OCI-LY1 (cell line): Measurements from ENCODE around the gene SERP1.

Experiments
- H2AFZ ChIP-seq: fragments of 200-600 bp; sonication (generic), shearing (Covaris generic); 2 replicates; pipeline ENCODE4 v1.6.0; 2014; ENCODE audit warnings: antibody characterized with exemption, mild to moderate bottlenecking, low read length
- H3F3A ChIP-seq: fragments of 200-600 bp; sonication (generic), shearing (Covaris generic); 2 replicates; pipeline ENCODE4 v1.6.0; 2014; ENCODE audit warnings: mild to moderate bottlenecking, antibody characterized with exemption, low read length, moderate library complexity; ENCODE audit not compliant: insufficient read depth
- H3K27ac ChIP-seq: fragments of 200-600 bp; sonication (generic); 2 replicates; pipeline ENCODE4 v1.5.1; 2014; ENCODE audit warnings: low read length, mixed run types, mild to moderate bottlenecking, low read depth; ENCODE audit not compliant: poor library complexity, severe bottlenecking
- H3K27me3 ChIP-seq: fragments of 200-600 bp; sonication (generic); 2 replicates; pipeline ENCODE4 v1.6.0; 2014; ENCODE audit warnings: antibody characterized with exemption, mild to moderate bottlenecking, low read length, moderate library complexity; ENCODE audit not compliant: insufficient read depth
- H3K36me3 ChIP-seq: fragments of 200-600 bp; sonication (generic); 2 replicates; pipeline ENCODE4 v1.6.1; 2014; ENCODE audit warnings: mild to moderate bottlenecking, antibody characterized with exemption, low read length, moderate library complexity, mixed read lengths; ENCODE audit not compliant: insufficient read depth
- H3K4me1 ChIP-seq: fragments of 200-600 bp; sonication (generic); 2 replicates; pipeline ENCODE4 v1.5.1; 2014; ENCODE audit warnings: mild to moderate bottlenecking, low read length, moderate library complexity; ENCODE audit not compliant: insufficient read depth, severe bottlenecking
- H3K4me2 ChIP-seq: fragments of 200-600 bp; sonication (generic), shearing (Covaris generic); 2 replicates; pipeline ENCODE4 v1.6.1; 2014; ENCODE audit warnings: low read length
- H3K4me3 ChIP-seq: fragments of 200-600 bp; sonication (generic); 2 replicates; pipeline ENCODE4 v1.5.1; 2014; ENCODE audit warnings: low read length, low read depth, mild to moderate bottlenecking, mixed read lengths; ENCODE audit not compliant: poor library complexity, severe bottlenecking
- H3K79me2 ChIP-seq: fragments of 200-600 bp; shearing (Covaris generic); 2 replicates; pipeline ENCODE4 v1.6.1; 2016; ENCODE audit warnings: mixed run types, low read length, mixed read lengths; ENCODE audit not compliant: insufficient read depth
- H3K9ac ChIP-seq: fragments of 200-600 bp; sonication (generic), shearing (Covaris generic); 2 replicates; pipeline ENCODE4 v1.6.1; 2014; ENCODE audit warnings: mild to moderate bottlenecking, low read length, mixed read lengths
- H3K9me2 ChIP-seq: fragments of 200-600 bp; sonication (generic), shearing (Covaris generic); 2 replicates; pipeline ENCODE4 v1.6.1; 2014; ENCODE audit warnings: low read depth, mild to moderate bottlenecking, low read length, mixed read lengths
- H3K9me3 ChIP-seq: fragments of 200-600 bp; shearing (Covaris generic); 2 replicates; pipeline ENCODE4 v1.6.1; 2014; ENCODE audit warnings: low read length, mixed read lengths
- H4K20me1 ChIP-seq: fragments of 200-600 bp; sonication (generic), shearing (Covaris generic); 2 replicates; pipeline ENCODE4 v1.6.0; 2016; ENCODE audit warnings: mild to moderate bottlenecking, low read length; ENCODE audit not compliant: insufficient read depth
- EZH2 ChIP-seq: fragments of 200-600 bp; sonication (generic), shearing (Covaris generic); IDR thresholded peaks from 2 replicates; pipeline ENCODE4 v1.8.0; 2017; ENCODE audit warnings: borderline replicate concordance, mixed run types, mild to moderate bottlenecking, antibody characterized with exemption, low read length, moderate library complexity, mixed read lengths
- TF ChIP-seq, protein P1 (sequence below): fragments of 200-600 bp; sonication (generic), shearing (Covaris generic); IDR thresholded peaks from 2 replicates; pipeline ENCODE4 v1.5.1; 2017; ENCODE audit warnings: mild to moderate bottlenecking, antibody characterized with exemption, low read length, moderate library complexity, mixed read lengths

The SERP1 gene

GRCh38 chr3:150515210-150515609 is 31.1 kb downstream of the SERP1 start:
- no peak overlapping the region for H2AFZ ChIP-seq
- H3K9me2 ChIP-seq: no peaks in the 10 kb centered on the region

GRCh38 chr3:150511122-150511821 is 35.0 kb downstream of the SERP1 start:
- Histone ChIP-seq H3K9ac (no peak overlapping the region), H3K27ac (no peak overlapping the region), H4K20me1 (no peaks in the 10 kb centered on the region), H3K36me3 (no peaks in the 10 kb centered on the region), H3K9me3 (no peaks in the 10 kb centered on the region), H3K4me1 (no peaks in the 10 kb centered on the region), H3K4me2 (no peak overlapping the region), H3K4me3 (no peak overlapping the region), H3K79me2 (no peaks in the 10 kb centered on the region), H3K27me3 (no peaks in the 10 kb centered on the region), H3F3A (no peaks in the 10 kb centered on the region), H2AFZ (no peak overlapping the region), H3K9me2 (no peaks in the 10 kb centered on the region)
- TF ChIP-seq, protein P1, sequence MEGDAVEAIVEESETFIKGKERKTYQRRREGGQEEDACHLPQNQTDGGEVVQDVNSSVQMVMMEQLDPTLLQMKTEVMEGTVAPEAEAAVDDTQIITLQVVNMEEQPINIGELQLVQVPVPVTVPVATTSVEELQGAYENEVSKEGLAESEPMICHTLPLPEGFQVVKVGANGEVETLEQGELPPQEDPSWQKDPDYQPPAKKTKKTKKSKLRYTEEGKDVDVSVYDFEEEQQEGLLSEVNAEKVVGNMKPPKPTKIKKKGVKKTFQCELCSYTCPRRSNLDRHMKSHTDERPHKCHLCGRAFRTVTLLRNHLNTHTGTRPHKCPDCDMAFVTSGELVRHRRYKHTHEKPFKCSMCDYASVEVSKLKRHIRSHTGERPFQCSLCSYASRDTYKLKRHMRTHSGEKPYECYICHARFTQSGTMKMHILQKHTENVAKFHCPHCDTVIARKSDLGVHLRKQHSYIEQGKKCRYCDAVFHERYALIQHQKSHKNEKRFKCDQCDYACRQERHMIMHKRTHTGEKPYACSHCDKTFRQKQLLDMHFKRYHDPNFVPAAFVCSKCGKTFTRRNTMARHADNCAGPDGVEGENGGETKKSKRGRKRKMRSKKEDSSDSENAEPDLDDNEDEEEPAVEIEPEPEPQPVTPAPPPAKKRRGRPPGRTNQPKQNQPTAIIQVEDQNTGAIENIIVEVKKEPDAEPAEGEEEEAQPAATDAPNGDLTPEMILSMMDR: no peak
- no peak for TF ChIP-seq EZH2

More at GRCh38 chr3:150515210-150515609, 31.1 kb downstream of the SERP1 start:
- Histone ChIP-seq H3K9ac (no peak overlapping the region), H3K27me3 (no peaks in the 10 kb centered on the region), H3K27ac (no peak overlapping the region), H4K20me1 (no peaks in the 10 kb centered on the region), H3K4me1 (no peaks in the 10 kb centered on the region), H3K4me3 (no peak overlapping the region), H3K4me2 (no peak overlapping the region), H3K79me2 (no peaks in the 10 kb centered on the region), H3K9me3 (peaks cover 4% of the 10 kb centered on the region; the same call in 1 of the 2 replicates), H3F3A (no peaks in the 10 kb centered on the region), H3K36me3 (no peaks in the 10 kb centered on the region)
- no peak for TF ChIP-seq EZH2
- TF ChIP-seq, protein P1: no peak

- no peaks in the 10 kb centered on the region for H4K20me1 ChIP-seq
- H3F3A ChIP-seq: no peaks in the 10 kb centered on the region
- H3K4me2 ChIP-seq: no peak overlapping the region
- no peaks in the 10 kb centered on the region for H3K27me3 ChIP-seq
- TF ChIP-seq EZH2: no peak
- no peak overlapping the region for H3K9ac ChIP-seq
- no peak overlapping the region for H2AFZ ChIP-seq
- H3K36me3 ChIP-seq: no peaks in the 10 kb centered on the region
- H3K27ac ChIP-seq: no peak overlapping the region
- no peaks in the 10 kb centered on the region for H3K79me2 ChIP-seq
- H3K4me3 ChIP-seq: no peak overlapping the region
- no peaks in the 10 kb centered on the region for H3K9me2 ChIP-seq
- H3K9me3 ChIP-seq: no peaks in the 10 kb centered on the region
- no peaks in the 10 kb centered on the region for H3K4me1 ChIP-seq
These were observed 36.5 kb downstream of the SERP1 start for GRCh38 chr3:150509780-150510179.

DNA sequence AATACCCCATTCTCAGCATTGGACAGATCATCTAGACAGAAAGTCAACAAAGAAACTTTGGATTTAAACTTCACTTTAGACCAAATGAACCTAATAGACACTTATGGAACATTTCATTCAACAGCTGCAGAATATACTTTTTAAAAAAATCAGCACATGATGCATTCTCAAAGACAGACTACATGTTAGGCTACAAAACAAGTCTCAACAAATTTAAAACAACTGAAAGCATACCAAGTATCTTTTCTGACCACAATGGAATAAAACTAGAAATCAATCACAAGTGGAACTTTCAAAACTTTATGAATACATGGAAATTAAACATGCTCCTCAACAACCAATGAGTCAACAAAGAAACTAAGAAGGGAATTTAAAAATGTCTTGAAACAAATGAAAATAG is 37.9 kb downstream of the SERP1 start:
- no peak for TF ChIP-seq EZH2
- TF ChIP-seq, protein P1: no peak
- H3K9ac ChIP-seq: no peak overlapping the region
- H4K20me1 ChIP-seq: no peaks in the 10 kb centered on the region
- H3K4me1 ChIP-seq: no peaks in the 10 kb centered on the region
- no peaks in the 10 kb centered on the region for H3K36me3 ChIP-seq
- no peaks in the 10 kb centered on the region for H3K9me3 ChIP-seq
- no peak overlapping the region for H2AFZ ChIP-seq
- H3K4me2 ChIP-seq: no peak overlapping the region
- no peak overlapping the region for H3K4me3 ChIP-seq
- H3K79me2 ChIP-seq: no peaks in the 10 kb centered on the region
- H3K27me3 ChIP-seq: no peaks in the 10 kb centered on the region
- H3F3A ChIP-seq: no peaks in the 10 kb centered on the region
- no peaks in the 10 kb centered on the region for H3K9me2 ChIP-seq
- H3K27ac ChIP-seq: no peak overlapping the region
